Common myeloid progenitor, CD34-positive (primary cell): Measurements from ENCODE around the gene IGF1R.
A peak's percentile ranks its signal among the peaks of the same experiment; 100 is the strongest.

ENCODE experiments used
- CTCF ChIA-PET: fragments of 350-600 bp; sonication (Branson Sonifier 250); formaldehyde crosslinking; loops from one replicate; lab custom pipeline; 2021; ENCODE audit warnings: antibody characterized with exemption; lab: Charles Lee
- POLR2A ChIA-PET: fragments of 350-600 bp; sonication (Branson Sonifier 250); formaldehyde crosslinking; loops from one replicate; lab custom pipeline; 2021; ENCODE audit warnings: antibody characterized with exemption; lab: Charles Lee
- DNase-seq, 3 donors: peaks; one replicate each; pipeline versions ENCODE4 v3.0.0 to v3.0.0-alpha.2; 2013
- H3K27ac ChIP-seq, 2 experiments: 1 replicate in 1 of 2; 2 replicates in 1 of 2; pipeline ENCODE4 v1.7.0; 2013; ENCODE audit warnings: inconsistent platforms in 2 of 2, low read length in 2 of 2, mild to moderate bottlenecking in 2 of 2, low read depth in 1 of 2, moderate library complexity in 1 of 2; ENCODE audit not compliant: severe bottlenecking in 2 of 2, insufficient read depth in 1 of 2, poor library complexity in 1 of 2
- H3K27me3 ChIP-seq, 5 experiments: replicated peaks in 2 of 5; 1 replicate in 3 of 5; 2 replicates in 2 of 5; pipeline versions ENCODE4 v1.6.1 to v1.7.0; 2013; ENCODE audit warnings: low read length in 4 of 5, mild to moderate bottlenecking in 2 of 5, moderate library complexity in 2 of 5, inconsistent platforms in 1 of 5; ENCODE audit not compliant: insufficient read depth in 5 of 5, control insufficient read depth in 4 of 5
- H3K36me3 ChIP-seq, 4 experiments: 1 replicate in 2 of 4; 2 replicates in 2 of 4; pipeline versions ENCODE4 v1.6.1 to v1.7.0; 2013; ENCODE audit warnings: low read length in 3 of 4, control low read depth in 1 of 4, mild to moderate bottlenecking in 1 of 4; ENCODE audit not compliant: control insufficient read depth in 4 of 4, insufficient read depth in 4 of 4
- H3K4me1 ChIP-seq, 4 experiments: 1 replicate in 3 of 4; 2 replicates in 1 of 4; pipeline versions ENCODE4 v1.6.1 to v1.7.1; 2013; ENCODE audit warnings: low read length in 3 of 4, mild to moderate bottlenecking in 3 of 4, control low read depth in 1 of 4, inconsistent platforms in 1 of 4, moderate library complexity in 1 of 4; ENCODE audit not compliant: control insufficient read depth in 4 of 4, insufficient read depth in 4 of 4; ENCODE audit errors: control extremely low read depth in 1 of 4
- H3K4me3 ChIP-seq, 7 experiments: 1 replicate in 4 of 7; 2 replicates in 3 of 7; pipeline versions ENCODE4 v1.5.1 to v1.7.0; 2013; ENCODE audit warnings: mild to moderate bottlenecking in 7 of 7, low read length in 6 of 7, moderate library complexity in 6 of 7, inconsistent platforms in 2 of 7, low read depth in 2 of 7, control low read depth in 1 of 7; ENCODE audit not compliant: insufficient read depth in 4 of 7, control insufficient read depth in 1 of 7; ENCODE audit errors: extremely low read depth in 1 of 7
- H3K9me3 ChIP-seq, 5 experiments: 1 replicate in 4 of 5; 2 replicates in 1 of 5; pipeline versions ENCODE4 v1.6.1 to v1.7.1; 2013; ENCODE audit warnings: low read length in 4 of 5, mild to moderate bottlenecking in 2 of 5, inconsistent platforms in 1 of 5, low read depth in 1 of 5, moderate library complexity in 1 of 5; ENCODE audit not compliant: control insufficient read depth in 4 of 5, insufficient read depth in 2 of 5; ENCODE audit errors: control extremely low read depth in 1 of 5
- WGBS: methylation state at CpG from one replicate; pipeline ENCODE4 v1.1.5; 2013; ENCODE audit not compliant: insufficient coverage; 5-methylcytosine and 5-hydroxymethylcytosine counted together

Gene IGF1R

GRCh38 chr15:98838387-98839259, 190.3 kb downstream of the IGF1R start:
- Histone ChIP-seq H3K4me1 (peaks cover 0 to 4% (median 0%) of the 10 kb centered on the region in 4 experiments), H3K4me3 (no peak overlapping the region), H3K27ac (no peak overlapping the region), H3K9me3 (peaks cover 0 to 7% (median 3%) of the 10 kb centered on the region in 5 experiments), H3K36me3 (peaks cover 0 to 13% (median 3%) of the 10 kb centered on the region in 4 experiments), H3K27me3 (no peaks in the 10 kb centered on the region)
- ChIA-PET CTCF (interaction anchor here (1.6 kb wide), 1 partner anchor 11 kb away, joined by 5 read pairs; no protein-coding TSS in a partner anchor), POLR2A (interaction anchor here (1.5 kb wide), 1 partner anchor 38 kb away, joined by 3 read pairs; no protein-coding TSS in a partner anchor)
- DNase-seq, result no peak
- WGBS, result 89% methylated on average over 4 of the region's 5 CpGs

GRCh38 chr15:98840053-98840452, 191.7 kb downstream of the IGF1R start:
- POLR2A ChIA-PET, result interaction anchor here (0.6 to 1.5 kb wide), 2 partner anchors 39 to 52 kb away, joined by 3 read pairs; no protein-coding TSS in a partner anchor
- no peak overlapping the region for H3K27ac ChIP-seq
- no peaks in the 10 kb centered on the region for H3K27me3 ChIP-seq
- H3K4me3 ChIP-seq, result no peak overlapping the region
- DNase-seq, result peak in 2 of 3 donors; percentile 15 to 73
- H3K4me1 ChIP-seq, result peaks cover 3 to 7% (median 5%) of the 10 kb centered on the region in 4 experiments
- peaks cover 0 to 4% (median 0%) of the 10 kb centered on the region in 4 experiments for H3K36me3 ChIP-seq
- H3K9me3 ChIP-seq, result peaks cover 0 to 4% (median under 1%) of the 10 kb centered on the region in 5 experiments
- WGBS, result 95% methylated on average over 3 of the region's 5 CpGs
- CTCF ChIA-PET, result interaction anchor here (1.6 kb wide), 1 partner anchor 10 kb away, joined by 5 read pairs; no protein-coding TSS in a partner anchor

DNA sequence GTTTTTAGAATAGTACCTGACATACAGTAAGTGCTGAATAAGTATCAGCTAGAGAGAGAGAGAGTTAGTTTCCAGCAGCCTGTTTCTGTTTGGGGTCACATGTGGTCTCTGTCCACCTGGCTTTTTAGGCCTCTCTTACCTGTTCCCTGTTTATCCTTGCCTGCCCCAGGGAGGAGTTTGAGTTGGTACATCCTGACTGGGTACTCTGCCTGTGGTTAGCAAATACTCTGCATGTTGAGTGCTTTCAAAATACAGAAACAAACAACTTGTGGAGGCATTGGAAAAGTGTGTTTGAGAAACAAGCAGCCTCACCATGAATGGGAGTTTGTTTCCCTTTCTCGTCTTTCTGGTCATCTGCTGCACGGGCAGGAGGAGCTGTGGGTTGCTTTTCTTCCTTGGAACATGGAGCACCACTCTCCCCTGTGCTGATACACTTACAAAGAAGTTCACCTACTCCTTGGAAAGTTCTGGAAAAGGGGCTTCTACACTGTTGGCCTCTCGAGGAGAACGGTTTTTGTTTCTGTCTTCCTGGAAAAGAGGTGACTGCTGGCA, 193.2 kb downstream of the IGF1R start:
- Histone ChIP-seq H3K27me3 (no peaks in the 10 kb centered on the region), H3K36me3 (no peaks in the 10 kb centered on the region), H3K4me1 (peaks cover 5 to 7% (median 6%) of the 10 kb centered on the region in 4 experiments), H3K9me3 (no peaks in the 10 kb centered on the region), H3K4me3 (no peak overlapping the region), H3K27ac (no peak overlapping the region)
- WGBS, result 81% methylated on average over 2 of the region's 4 CpGs
- no peak for DNase-seq
- ChIA-PET CTCF (no interaction called here), POLR2A (no interaction called here)

- no peaks in the 10 kb centered on the region for H3K27me3 ChIP-seq
- CTCF ChIA-PET, result interaction anchor here (0.9 kb wide), 1 partner anchor 62 kb away, joined by 3 read pairs; no protein-coding TSS in a partner anchor
- POLR2A ChIA-PET, result no interaction called here
- 94% methylated on average over 4 of the region's 6 CpGs for WGBS
- H3K9me3 ChIP-seq, result no peaks in the 10 kb centered on the region
- no peak overlapping the region for H3K27ac ChIP-seq
- no peak for DNase-seq
- no peak overlapping the region for H3K4me3 ChIP-seq
- H3K4me1 ChIP-seq, result peaks cover 5 to 7% (median 6%) of the 10 kb centered on the region in 4 experiments
- H3K36me3 ChIP-seq, result no peaks in the 10 kb centered on the region
Observed at GRCh38 chr15:98842192-98842972, 194.0 kb downstream of the IGF1R start.

- CTCF ChIA-PET, result interaction anchor here (0.9 kb wide), 1 partner anchor 63 kb away, joined by 3 read pairs; no protein-coding TSS in a partner anchor
- 87% methylated on average over 3 of the region's 4 CpGs for WGBS
- H3K9me3 ChIP-seq, result no peaks in the 10 kb centered on the region
- no peaks in the 10 kb centered on the region for H3K36me3 ChIP-seq
- no peaks in the 10 kb centered on the region for H3K27me3 ChIP-seq
- H3K4me1 ChIP-seq, result peaks cover 5 to 7% (median 6%) of the 10 kb centered on the region in 4 experiments
- no peak for DNase-seq
- POLR2A ChIA-PET, result no interaction called here
- no peak overlapping the region for H3K27ac ChIP-seq
- H3K4me3 ChIP-seq, result no peak overlapping the region
Observed at GRCh38 chr15:98842973-98843285, 194.6 kb downstream of the IGF1R start.

GRCh38 chr15:98843844-98844243, 195.5 kb downstream of the IGF1R start:
- 100% methylated on average over 1 of the region's 4 CpGs for WGBS
- Histone ChIP-seq H3K4me3 (no peak overlapping the region), H3K4me1 (peaks cover 5 to 7% (median 6%) of the 10 kb centered on the region in 4 experiments), H3K27ac (no peak overlapping the region), H3K9me3 (no peaks in the 10 kb centered on the region), H3K27me3 (no peaks in the 10 kb centered on the region), H3K36me3 (no peaks in the 10 kb centered on the region)
- ChIA-PET CTCF (interaction anchor here (0.7 kb wide), 1 partner anchor 10 kb away, joined by 3 read pairs; no protein-coding TSS in a partner anchor), POLR2A (no interaction called here)
- DNase-seq, result no peak
